Measurements from ENCODE around the gene SAGE1.

SAGE1 gene

GRCh38 chrX:135931644-135932487, 38.4 kb downstream of the SAGE1 start:
- Histone ChIP-seq H3K27me3 (no peaks in the 10 kb centered on the region), H3K27ac (no peak overlapping the region), H3K36me3 (no peaks in the 10 kb centered on the region), H3K9me3 (no peaks in the 10 kb centered on the region), H3K4me3 (no peak overlapping the region), H3K4me1 (no peaks in the 10 kb centered on the region)
- intact Hi-C loops (cut with DNase I; ENCODE audit: low total_unique reads): no loop called here
- TF ChIP-seq CTCF (IDR thresholded peaks at IDR 0.05): peak in 1 of 2 experiments; percentile 46
- peak in 1 of 2 donors; percentile 22 for DNase-seq

GRCh38 chrX:135944486-135944885, 51.0 kb downstream of the SAGE1 start:
- H3K4me3 ChIP-seq: no peak overlapping the region
- H3K27me3 ChIP-seq: no peaks in the 10 kb centered on the region
- no peak overlapping the region for H3K27ac ChIP-seq
- H3K4me1 ChIP-seq: no peaks in the 10 kb centered on the region
- TF ChIP-seq CTCF (IDR thresholded peaks at IDR 0.05): no peak
- intact Hi-C loops (cut with DNase I; ENCODE audit: low total_unique reads): no loop called here
- peaks cover 0 to 10% (median 5%) of the 10 kb centered on the region in 3 donors for H3K9me3 ChIP-seq
- no peaks in the 10 kb centered on the region for H3K36me3 ChIP-seq
- no peak for DNase-seq

- no peak for TF ChIP-seq CTCF (IDR thresholded peaks at IDR 0.05)
- H3K36me3 ChIP-seq: no peaks in the 10 kb centered on the region
- intact Hi-C loops (cut with DNase I; ENCODE audit: low total_unique reads): no loop called here
- DNase-seq: no peak
- H3K27ac ChIP-seq: no peak overlapping the region
- no peaks in the 10 kb centered on the region for H3K9me3 ChIP-seq
- no peaks in the 10 kb centered on the region for H3K27me3 ChIP-seq
- H3K4me1 ChIP-seq: no peaks in the 10 kb centered on the region
- H3K4me3 ChIP-seq: no peak overlapping the region
Observed at GRCh38 chrX:135951291-135951690, 57.8 kb downstream of the SAGE1 start.

Data from tibial artery (tissue), 4 donors.